Measurements from ENCODE around the gene PCNX3. TPM values are rescaled to one million over a fixed set of nuclear protein-coding genes. Genes with fewer than 3 reads are reported as not detected.

PCNX3 gene
- total RNA-seq, 3 donors from 2014 or later: 42.5 to 53.4 (median 47.5) TPM

DNA sequence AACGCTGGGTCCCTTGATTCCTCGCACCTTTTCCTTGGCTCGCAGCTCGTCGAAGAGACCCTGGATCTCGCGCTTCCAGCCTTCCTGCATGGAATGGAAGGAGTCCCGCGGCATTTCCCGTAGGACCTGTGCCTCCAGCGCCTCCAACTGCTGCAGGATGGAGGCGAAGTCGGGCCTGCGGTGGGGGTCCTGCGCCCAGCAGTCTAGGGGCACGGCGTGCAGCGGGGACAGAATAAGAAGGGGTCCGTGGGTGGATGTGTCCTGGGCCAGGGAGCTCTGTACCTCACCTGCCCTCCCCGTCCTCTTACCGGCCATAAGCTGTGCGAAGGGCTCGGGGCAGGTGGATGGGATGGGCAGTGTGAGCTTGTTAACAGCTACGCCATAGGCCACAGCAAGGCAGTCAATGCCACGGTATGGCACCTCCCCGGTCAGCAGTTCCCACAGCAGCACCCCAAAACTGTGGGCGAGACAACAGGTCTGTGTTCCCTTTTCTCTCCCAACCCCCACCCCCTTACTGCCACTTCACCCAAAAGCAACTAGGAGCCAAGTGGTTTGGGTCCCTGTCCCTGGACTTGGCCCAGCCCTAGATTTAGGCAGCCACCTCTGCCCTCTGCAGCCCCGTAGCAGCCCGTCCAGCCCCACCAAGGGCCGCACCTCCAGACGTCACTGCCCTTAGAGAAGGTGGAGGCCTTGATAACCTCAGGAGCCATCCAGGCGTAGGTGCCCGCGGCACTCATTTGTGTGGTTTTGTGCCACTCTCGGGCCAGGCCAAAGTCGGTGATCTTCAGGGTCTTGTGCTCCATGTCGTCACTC is 7.8 kb upstream of the PCNX3 start:
- ATAC-seq: no peak
- Histone ChIP-seq H3K36me3 (ENCODE audit: low read depth) (no peaks in the 10 kb centered on the region), H3K4me3 (no peak overlapping the region), H3K9me3 (no peaks in the 10 kb centered on the region), H3K4me1 (ENCODE audit: low read depth) (peaks cover 20% of the 10 kb centered on the region)
- DNase-seq: no peak
- intact Hi-C loops (cut with DNase I, micrococcal nuclease): no loop called here
- TF ChIP-seq, protein P1, sequence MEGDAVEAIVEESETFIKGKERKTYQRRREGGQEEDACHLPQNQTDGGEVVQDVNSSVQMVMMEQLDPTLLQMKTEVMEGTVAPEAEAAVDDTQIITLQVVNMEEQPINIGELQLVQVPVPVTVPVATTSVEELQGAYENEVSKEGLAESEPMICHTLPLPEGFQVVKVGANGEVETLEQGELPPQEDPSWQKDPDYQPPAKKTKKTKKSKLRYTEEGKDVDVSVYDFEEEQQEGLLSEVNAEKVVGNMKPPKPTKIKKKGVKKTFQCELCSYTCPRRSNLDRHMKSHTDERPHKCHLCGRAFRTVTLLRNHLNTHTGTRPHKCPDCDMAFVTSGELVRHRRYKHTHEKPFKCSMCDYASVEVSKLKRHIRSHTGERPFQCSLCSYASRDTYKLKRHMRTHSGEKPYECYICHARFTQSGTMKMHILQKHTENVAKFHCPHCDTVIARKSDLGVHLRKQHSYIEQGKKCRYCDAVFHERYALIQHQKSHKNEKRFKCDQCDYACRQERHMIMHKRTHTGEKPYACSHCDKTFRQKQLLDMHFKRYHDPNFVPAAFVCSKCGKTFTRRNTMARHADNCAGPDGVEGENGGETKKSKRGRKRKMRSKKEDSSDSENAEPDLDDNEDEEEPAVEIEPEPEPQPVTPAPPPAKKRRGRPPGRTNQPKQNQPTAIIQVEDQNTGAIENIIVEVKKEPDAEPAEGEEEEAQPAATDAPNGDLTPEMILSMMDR (IDR thresholded peaks at IDR 0.05): no peak

DNA sequence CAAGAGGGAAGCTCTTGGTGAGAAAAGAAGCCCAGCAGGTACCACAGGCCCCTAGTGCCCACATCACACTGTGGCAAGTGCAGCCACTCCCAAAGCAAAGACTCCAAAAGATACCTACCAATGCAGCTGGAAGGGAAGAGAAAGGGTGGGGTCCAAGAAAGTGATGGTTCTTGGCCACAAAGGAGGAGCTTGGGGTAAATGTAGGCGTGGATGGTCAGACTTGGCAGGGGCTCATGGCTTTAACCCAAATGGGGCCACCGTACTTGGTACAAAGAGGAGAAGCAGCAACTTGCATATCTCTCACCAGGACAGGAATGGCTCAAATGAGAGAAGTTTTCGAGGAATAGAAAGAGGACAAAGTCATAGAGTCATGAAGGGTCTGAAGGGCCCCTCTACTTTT is 6.3 kb upstream of the PCNX3 start:
- Histone ChIP-seq H3K9me3 (no peaks in the 10 kb centered on the region), H3K36me3 (ENCODE audit: low read depth) (peaks cover 2% of the 10 kb centered on the region), H3K4me3 (no peak overlapping the region), H3K4me1 (ENCODE audit: low read depth) (peaks cover 25% of the 10 kb centered on the region)
- no peak for DNase-seq
- no peak for ATAC-seq
- intact Hi-C loops (cut with DNase I, micrococcal nuclease): no loop called here
- TF ChIP-seq, protein P1 (IDR thresholded peaks at IDR 0.05): no peak

DNA sequence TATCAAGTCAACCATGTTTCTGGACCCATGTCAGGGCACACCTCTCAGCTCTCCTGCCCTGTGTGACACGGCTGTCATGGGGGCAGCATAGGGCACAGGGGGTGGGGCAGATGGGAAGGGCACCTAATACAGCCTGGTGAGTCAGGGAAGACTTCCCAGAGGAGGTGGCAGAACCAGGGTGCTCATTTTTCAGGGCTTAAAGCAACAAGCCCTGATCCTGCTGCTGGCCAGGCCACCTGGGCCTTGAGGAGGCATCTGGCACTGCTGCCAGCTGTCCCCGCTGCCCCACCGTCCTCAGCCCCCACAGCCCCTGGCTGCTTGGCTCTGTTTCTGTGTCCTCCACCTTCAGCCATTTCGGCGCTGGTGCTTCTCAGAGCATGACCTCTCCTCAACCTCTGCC is 5.9 kb upstream of the PCNX3 start:
- H3K36me3 ChIP-seq (ENCODE audit: low read depth): peaks cover 3% of the 10 kb centered on the region
- H3K4me3 ChIP-seq: no peak overlapping the region
- H3K4me1 ChIP-seq (ENCODE audit: low read depth): peaks cover 25% of the 10 kb centered on the region
- DNase-seq (no peak), ATAC-seq (no peak)
- intact Hi-C loops (cut with DNase I, micrococcal nuclease): no loop called here
- no peaks in the 10 kb centered on the region for H3K9me3 ChIP-seq
- TF ChIP-seq, protein P1 (IDR thresholded peaks at IDR 0.05): no peak

DNA sequence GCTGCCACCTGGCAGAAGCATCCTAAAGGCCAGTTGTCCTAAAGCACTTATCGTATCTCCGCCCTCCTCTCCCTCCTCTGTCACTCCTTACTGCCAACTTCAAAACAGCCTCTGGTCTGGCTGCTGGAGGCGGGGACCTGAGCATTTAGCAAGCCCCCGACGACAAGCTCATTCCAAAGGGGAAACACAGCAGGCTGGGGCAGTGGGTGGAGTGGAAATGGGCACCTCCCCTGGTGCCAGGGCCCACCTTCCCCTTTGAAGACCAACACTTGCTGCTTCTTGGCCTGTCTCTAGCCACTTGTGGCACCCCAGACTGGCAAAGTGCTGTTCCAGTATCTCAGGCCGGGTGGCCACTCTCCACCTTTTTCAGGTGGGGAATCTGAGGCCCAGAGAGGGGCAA is 5.2 kb upstream of the PCNX3 start:
- intact Hi-C loops (cut with DNase I, micrococcal nuclease): no loop called here

DNA sequence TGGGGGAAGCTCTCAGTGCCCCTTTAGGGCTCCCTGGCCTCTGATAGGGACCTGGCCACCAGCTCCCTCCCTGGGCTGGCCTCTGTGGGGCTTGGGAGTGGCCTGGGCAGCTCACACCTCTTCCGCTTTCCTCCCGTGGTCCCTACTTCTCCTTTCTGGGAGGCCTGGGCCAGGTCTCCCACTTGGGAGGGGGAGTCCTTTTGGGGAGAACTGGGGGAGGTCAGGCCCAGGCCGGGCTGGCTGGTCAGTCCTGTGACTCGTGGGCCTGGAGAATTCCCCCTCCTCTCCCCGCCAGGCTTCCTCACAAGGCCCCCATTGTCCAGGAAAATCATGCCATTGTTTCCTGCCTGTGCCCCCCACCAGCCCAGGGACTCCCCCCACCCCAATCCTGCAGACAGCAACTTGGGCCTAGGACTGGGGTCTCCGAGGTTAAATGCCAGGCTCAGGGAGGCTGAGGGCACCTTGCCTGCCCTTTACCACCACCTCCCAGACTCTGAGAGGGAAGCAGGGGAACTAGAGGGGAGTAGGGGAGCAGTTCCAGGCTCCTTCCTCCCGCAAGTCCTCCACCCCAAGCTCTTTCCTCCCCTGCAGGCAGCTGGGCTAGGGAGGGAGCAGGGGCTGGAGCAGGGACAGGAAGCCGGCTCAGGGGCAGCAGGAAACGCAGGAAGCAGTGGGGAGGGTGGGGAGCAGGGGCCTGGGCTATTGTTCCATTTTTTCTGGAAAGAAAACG is 4.4 kb upstream of the PCNX3 start:
- DNase-seq (peak in 1 of 3 donors; percentile 75), ATAC-seq (no peak)
- H3K36me3 ChIP-seq (ENCODE audit: low read depth): peaks cover 9% of the 10 kb centered on the region
- peaks cover 25% of the 10 kb centered on the region for H3K4me1 ChIP-seq (ENCODE audit: low read depth)
- no peak overlapping the region for H3K4me3 ChIP-seq
- no peaks in the 10 kb centered on the region for H3K9me3 ChIP-seq
- TF ChIP-seq, protein P1 (IDR thresholded peaks at IDR 0.05): no peak
- intact Hi-C loops (cut with DNase I, micrococcal nuclease): no loop called here

More for the DNA sequence above, 5.2 kb upstream of the PCNX3 start:
- peaks cover 6% of the 10 kb centered on the region for H3K36me3 ChIP-seq (ENCODE audit: low read depth)
- no peak overlapping the region for H3K4me3 ChIP-seq
- TF ChIP-seq, protein P1 (IDR thresholded peaks at IDR 0.05): no peak
- ATAC-seq (no peak), DNase-seq (no peak)
- H3K9me3 ChIP-seq: no peaks in the 10 kb centered on the region
- H3K4me1 ChIP-seq (ENCODE audit: low read depth): peaks cover 25% of the 10 kb centered on the region
